GM15510 (cell line): ENCODE measurements around the gene XPR1.

Source experiments
- POLR2A ChIP-seq: IDR thresholded peaks from 3 replicates; pipeline ENCODE4 v1.6.1; 2011; ENCODE audit warnings: borderline replicate concordance; ENCODE audit not compliant: insufficient read length; ENCODE audit errors: extremely low read depth

XPR1 gene

GRCh38 chr1:180610556-180611015 is 21.2 kb upstream of the XPR1 start:
- TF ChIP-seq POLR2A, result no peak

GRCh38 chr1:180611016-180611930 is 20.5 kb upstream of the XPR1 start:
- no peak for TF ChIP-seq POLR2A

GRCh38 chr1:180612632-180613031 is 19.2 kb upstream of the XPR1 start:
- no peak for TF ChIP-seq POLR2A

- no peak for TF ChIP-seq POLR2A
These were observed 17.1 kb upstream of the XPR1 start for GRCh38 chr1:180614730-180615129.

GRCh38 chr1:180615493-180616290 is 16.1 kb upstream of the XPR1 start:
- TF ChIP-seq POLR2A, result no peak

GRCh38 chr1:180616439-180616838 is 15.4 kb upstream of the XPR1 start:
- TF ChIP-seq POLR2A, result no peak

GRCh38 chr1:180617774-180618395 is 13.9 kb upstream of the XPR1 start:
- no peak for TF ChIP-seq POLR2A

- TF ChIP-seq POLR2A, result no peak
These were observed 11.2 kb upstream of the XPR1 start for GRCh38 chr1:180620581-180620980.

- no peak for TF ChIP-seq POLR2A
These were observed 8.9 kb upstream of the XPR1 start for GRCh38 chr1:180622658-180623508.

GRCh38 chr1:180623579-180624347 is 8.1 kb upstream of the XPR1 start:
- no peak for TF ChIP-seq POLR2A

GRCh38 chr1:180626711-180627110 is 5.1 kb upstream of the XPR1 start:
- TF ChIP-seq POLR2A, result no peak

GRCh38 chr1:180627411-180627810 is 4.4 kb upstream of the XPR1 start:
- no peak for TF ChIP-seq POLR2A

GRCh38 chr1:180628646-180629045 is 3.2 kb upstream of the XPR1 start:
- TF ChIP-seq POLR2A, result no peak
